ENCODE results near the gene RAB18.
"Not testable (repeated sequence)": the region's sequence is repeated elsewhere in the genome, so short reads cannot be mapped to it uniquely, and the experiment has no call there.

RAB18 gene
- 83.4 to 127 (median 108) reads per million in 3 donors for total RNA-seq

GRCh38 chr10:27504007-27504807 is at the start of gene RAB18:
Gene RAB18, plus strand, starts transcription at chr10:27504304. Its CDS starts 66 bp downstream, at chr10:27504370.
- Histone ChIP-seq H3K4me3 (ENCODE audit: insufficient read depth, low read depth, low read length, poor library complexity, severe bottlenecking) (peak within 1 kb of the TSS; percentile 74), H3K36me3 (ENCODE audit: control insufficient read depth, insufficient read depth, low read length) (no peaks in the 10 kb centered on the region), H3K27me3 (replicated peaks; ENCODE audit: control insufficient read depth, insufficient read depth, low read length, poor library complexity, severe bottlenecking) (no peaks in the 10 kb centered on the region), H3K4me1 (ENCODE audit: control insufficient read depth, insufficient read depth, low read length, poor library complexity, severe bottlenecking) (peaks cover 21% of the 10 kb centered on the region), H3K27ac (ENCODE audit: insufficient read depth, low read length, poor library complexity, severe bottlenecking) (peak within 1 kb of the TSS; percentile 84), H3K9me3 (ENCODE audit: control insufficient read depth, low read length) (no peaks in the 10 kb centered on the region)
- peak; percentile 98 to 99 (median 99) for DNase-seq

- H3K4me1 ChIP-seq (ENCODE audit: control insufficient read depth, insufficient read depth, low read length, poor library complexity, severe bottlenecking): no peaks in the 10 kb centered on the region
- H3K27me3 ChIP-seq (replicated peaks; ENCODE audit: control insufficient read depth, insufficient read depth, low read length, poor library complexity, severe bottlenecking): no peaks in the 10 kb centered on the region
- H3K36me3 ChIP-seq (ENCODE audit: control insufficient read depth, insufficient read depth, low read length): no peaks in the 10 kb centered on the region
- H3K4me3 ChIP-seq (ENCODE audit: insufficient read depth, low read depth, low read length, poor library complexity, severe bottlenecking): no peak overlapping the region
- no peaks in the 10 kb centered on the region for H3K9me3 ChIP-seq (ENCODE audit: control insufficient read depth, low read length)
- DNase-seq: no peak
- H3K27ac ChIP-seq (ENCODE audit: insufficient read depth, low read length, poor library complexity, severe bottlenecking): no peak overlapping the region
Measured at GRCh38 chr10:27454837-27455236, 49.3 kb upstream of the RAB18 start.

GRCh38 chr10:27457261-27457945 is 46.7 kb upstream of the RAB18 start:
- DNase-seq: no peak
- Histone ChIP-seq H3K4me1 (ENCODE audit: control insufficient read depth, insufficient read depth, low read length, poor library complexity, severe bottlenecking) (no peaks in the 10 kb centered on the region), H3K27me3 (replicated peaks; ENCODE audit: control insufficient read depth, insufficient read depth, low read length, poor library complexity, severe bottlenecking) (no peaks in the 10 kb centered on the region)

GRCh38 chr10:27457966-27458365 is 46.1 kb upstream of the RAB18 start:
- H3K9me3 ChIP-seq (ENCODE audit: control insufficient read depth, low read length): no peaks in the 10 kb centered on the region
- H3K36me3 ChIP-seq (ENCODE audit: control insufficient read depth, insufficient read depth, low read length): no peaks in the 10 kb centered on the region
- no peak for DNase-seq
- H3K27ac ChIP-seq (ENCODE audit: insufficient read depth, low read length, poor library complexity, severe bottlenecking): no peak overlapping the region
- H3K27me3 ChIP-seq (replicated peaks; ENCODE audit: control insufficient read depth, insufficient read depth, low read length, poor library complexity, severe bottlenecking): no peaks in the 10 kb centered on the region
- no peaks in the 10 kb centered on the region for H3K4me1 ChIP-seq (ENCODE audit: control insufficient read depth, insufficient read depth, low read length, poor library complexity, severe bottlenecking)
- H3K4me3 ChIP-seq (ENCODE audit: insufficient read depth, low read depth, low read length, poor library complexity, severe bottlenecking): no peak overlapping the region

More at GRCh38 chr10:27457261-27457945, 46.7 kb upstream of the RAB18 start:
- no peak overlapping the region for H3K4me3 ChIP-seq (ENCODE audit: insufficient read depth, low read depth, low read length, poor library complexity, severe bottlenecking)
- H3K36me3 ChIP-seq (ENCODE audit: control insufficient read depth, insufficient read depth, low read length): no peaks in the 10 kb centered on the region
- no peaks in the 10 kb centered on the region for H3K9me3 ChIP-seq (ENCODE audit: control insufficient read depth, low read length)
- no peak overlapping the region for H3K27ac ChIP-seq (ENCODE audit: insufficient read depth, low read length, poor library complexity, severe bottlenecking)

- DNase-seq: no peak
- Histone ChIP-seq H3K27ac (ENCODE audit: insufficient read depth, low read length, poor library complexity, severe bottlenecking) (no peak overlapping the region), H3K4me1 (ENCODE audit: control insufficient read depth, insufficient read depth, low read length, poor library complexity, severe bottlenecking) (peaks cover 15% of the 10 kb centered on the region)
Measured at GRCh38 chr10:27461312-27461711, 42.8 kb upstream of the RAB18 start.

GRCh38 chr10:27463961-27464360 is 40.1 kb upstream of the RAB18 start:
- Histone ChIP-seq H3K27ac (ENCODE audit: insufficient read depth, low read length, poor library complexity, severe bottlenecking) (no peak overlapping the region), H3K27me3 (replicated peaks; ENCODE audit: control insufficient read depth, insufficient read depth, low read length, poor library complexity, severe bottlenecking) (no peaks in the 10 kb centered on the region), H3K4me1 (ENCODE audit: control insufficient read depth, insufficient read depth, low read length, poor library complexity, severe bottlenecking) (peaks cover 15% of the 10 kb centered on the region), H3K4me3 (ENCODE audit: insufficient read depth, low read depth, low read length, poor library complexity, severe bottlenecking) (no peak overlapping the region), H3K36me3 (ENCODE audit: control insufficient read depth, insufficient read depth, low read length) (no peaks in the 10 kb centered on the region), H3K9me3 (ENCODE audit: control insufficient read depth, low read length) (no peaks in the 10 kb centered on the region)
- DNase-seq: no peak

More at GRCh38 chr10:27461312-27461711, 42.8 kb upstream of the RAB18 start:
- no peaks in the 10 kb centered on the region for H3K36me3 ChIP-seq (ENCODE audit: control insufficient read depth, insufficient read depth, low read length)
- H3K4me3 ChIP-seq (ENCODE audit: insufficient read depth, low read depth, low read length, poor library complexity, severe bottlenecking): no peak overlapping the region
- H3K27me3 ChIP-seq (replicated peaks; ENCODE audit: control insufficient read depth, insufficient read depth, low read length, poor library complexity, severe bottlenecking): no peaks in the 10 kb centered on the region
- H3K9me3 ChIP-seq (ENCODE audit: control insufficient read depth, low read length): no peaks in the 10 kb centered on the region

GRCh38 chr10:27464993-27465392 is 39.1 kb upstream of the RAB18 start:
- no peaks in the 10 kb centered on the region for H3K36me3 ChIP-seq (ENCODE audit: control insufficient read depth, insufficient read depth, low read length)
- H3K4me3 ChIP-seq (ENCODE audit: insufficient read depth, low read depth, low read length, poor library complexity, severe bottlenecking): no peak overlapping the region
- H3K27ac ChIP-seq (ENCODE audit: insufficient read depth, low read length, poor library complexity, severe bottlenecking): peak overlapping the region; percentile 14
- no peaks in the 10 kb centered on the region for H3K9me3 ChIP-seq (ENCODE audit: control insufficient read depth, low read length)
- H3K4me1 ChIP-seq (ENCODE audit: control insufficient read depth, insufficient read depth, low read length, poor library complexity, severe bottlenecking): peaks cover 15% of the 10 kb centered on the region
- DNase-seq: no peak
- no peaks in the 10 kb centered on the region for H3K27me3 ChIP-seq (replicated peaks; ENCODE audit: control insufficient read depth, insufficient read depth, low read length, poor library complexity, severe bottlenecking)

GRCh38 chr10:27465596-27465995 is 38.5 kb upstream of the RAB18 start:
- H3K4me1 ChIP-seq (ENCODE audit: control insufficient read depth, insufficient read depth, low read length, poor library complexity, severe bottlenecking): peaks cover 15% of the 10 kb centered on the region
- H3K36me3 ChIP-seq (ENCODE audit: control insufficient read depth, insufficient read depth, low read length); H3K4me3 ChIP-seq (ENCODE audit: insufficient read depth, low read depth, low read length, poor library complexity, severe bottlenecking); DNase-seq; H3K9me3 ChIP-seq (ENCODE audit: control insufficient read depth, low read length); H3K27ac ChIP-seq (ENCODE audit: insufficient read depth, low read length, poor library complexity, severe bottlenecking); H3K27me3 ChIP-seq (replicated peaks; ENCODE audit: control insufficient read depth, insufficient read depth, low read length, poor library complexity, severe bottlenecking): not testable (repeated sequence)

GRCh38 chr10:27470885-27471284 is 33.2 kb upstream of the RAB18 start:
- DNase-seq: no peak
- no peaks in the 10 kb centered on the region for H3K9me3 ChIP-seq (ENCODE audit: control insufficient read depth, low read length)
- H3K27me3 ChIP-seq (replicated peaks; ENCODE audit: control insufficient read depth, insufficient read depth, low read length, poor library complexity, severe bottlenecking): no peaks in the 10 kb centered on the region
- H3K36me3 ChIP-seq (ENCODE audit: control insufficient read depth, insufficient read depth, low read length): no peaks in the 10 kb centered on the region
- no peak overlapping the region for H3K27ac ChIP-seq (ENCODE audit: insufficient read depth, low read length, poor library complexity, severe bottlenecking)
- no peaks in the 10 kb centered on the region for H3K4me1 ChIP-seq (ENCODE audit: control insufficient read depth, insufficient read depth, low read length, poor library complexity, severe bottlenecking)
- H3K4me3 ChIP-seq (ENCODE audit: insufficient read depth, low read depth, low read length, poor library complexity, severe bottlenecking): no peak overlapping the region

- DNase-seq: no peak
- Histone ChIP-seq H3K9me3 (ENCODE audit: control insufficient read depth, low read length) (no peaks in the 10 kb centered on the region), H3K36me3 (ENCODE audit: control insufficient read depth, insufficient read depth, low read length) (no peaks in the 10 kb centered on the region), H3K27ac (ENCODE audit: insufficient read depth, low read length, poor library complexity, severe bottlenecking) (no peak overlapping the region), H3K27me3 (replicated peaks; ENCODE audit: control insufficient read depth, insufficient read depth, low read length, poor library complexity, severe bottlenecking) (no peaks in the 10 kb centered on the region), H3K4me3 (ENCODE audit: insufficient read depth, low read depth, low read length, poor library complexity, severe bottlenecking) (no peak overlapping the region), H3K4me1 (ENCODE audit: control insufficient read depth, insufficient read depth, low read length, poor library complexity, severe bottlenecking) (no peaks in the 10 kb centered on the region)
Measured at GRCh38 chr10:27474741-27475140, 29.4 kb upstream of the RAB18 start.
